Fibroblast of villous mesenchyme (primary cell): ENCODE data around the gene CADM1. TPM values are rescaled to one million over a fixed set of nuclear protein-coding genes. Genes with fewer than 3 reads are reported as not detected.

Experiments
- DNase-seq: peaks from one replicate; pipeline ENCODE4 v3.0.0-alpha.2; 2010; ENCODE audit warnings: low read depth
- H3K4me3 ChIP-seq: 2 replicates; pipeline ENCODE4 v1.5.1; 2011; ENCODE audit warnings: low read depth, mild to moderate bottlenecking, low read length
- total RNA-seq: library from RNA; depleted of rRNA; stranded (reverse); fragments of >200 nt; gene quantifications from 2 replicates; pipeline ENCODE4 v1.2.3, GENCODE V29; 2012
- TF ChIP-seq, protein P1 (sequence below): IDR thresholded peaks from 2 replicates; pipeline ENCODE4 v1.5.1; 2012; ENCODE audit warnings: low read depth, mild to moderate bottlenecking, low read length; ENCODE audit not compliant: insufficient read depth

Gene CADM1
- total RNA-seq, 1 donor: 9.1 TPM

DNA sequence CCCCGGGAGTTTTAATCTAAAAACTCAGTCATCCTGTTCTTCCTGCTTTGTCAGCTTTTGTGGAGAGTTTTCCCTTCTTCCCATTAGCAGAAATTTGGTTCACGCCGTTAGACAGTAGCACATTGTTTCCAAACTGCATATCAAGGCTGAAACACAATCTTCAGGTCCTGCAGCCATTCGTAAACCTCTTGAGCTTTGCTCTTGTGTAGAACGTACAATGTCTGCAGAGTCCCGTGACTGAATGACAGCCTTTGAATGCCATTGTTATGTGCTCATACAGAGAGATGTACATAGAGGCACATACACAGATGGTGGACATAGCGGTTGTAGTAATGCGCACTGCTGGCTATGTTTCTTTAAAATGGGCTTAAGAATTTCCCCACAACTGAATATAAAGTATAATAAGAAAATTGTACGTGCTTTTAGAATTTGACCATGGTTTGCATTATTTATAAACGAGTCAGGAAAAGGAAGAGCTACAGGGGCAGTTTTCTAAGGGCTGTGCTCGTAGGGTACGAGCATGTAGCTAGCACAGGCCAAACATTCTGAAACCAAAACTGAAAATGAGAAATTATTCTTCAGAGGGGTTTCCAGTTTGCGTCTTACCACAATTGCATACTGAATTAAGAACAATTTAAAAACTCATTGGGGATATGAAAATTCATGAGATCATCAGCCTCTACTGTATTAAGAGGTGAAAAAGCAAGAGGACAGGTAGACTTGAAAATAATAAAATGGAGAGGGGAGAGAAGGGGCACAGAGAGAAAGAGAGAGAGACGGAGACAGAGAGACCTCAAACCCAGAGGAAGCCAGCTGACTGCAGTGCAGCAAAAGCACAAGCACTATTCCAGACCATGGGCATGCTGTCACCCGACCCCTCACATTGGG lies 310.1 kb downstream of the CADM1 start:
- TF ChIP-seq, protein P1, sequence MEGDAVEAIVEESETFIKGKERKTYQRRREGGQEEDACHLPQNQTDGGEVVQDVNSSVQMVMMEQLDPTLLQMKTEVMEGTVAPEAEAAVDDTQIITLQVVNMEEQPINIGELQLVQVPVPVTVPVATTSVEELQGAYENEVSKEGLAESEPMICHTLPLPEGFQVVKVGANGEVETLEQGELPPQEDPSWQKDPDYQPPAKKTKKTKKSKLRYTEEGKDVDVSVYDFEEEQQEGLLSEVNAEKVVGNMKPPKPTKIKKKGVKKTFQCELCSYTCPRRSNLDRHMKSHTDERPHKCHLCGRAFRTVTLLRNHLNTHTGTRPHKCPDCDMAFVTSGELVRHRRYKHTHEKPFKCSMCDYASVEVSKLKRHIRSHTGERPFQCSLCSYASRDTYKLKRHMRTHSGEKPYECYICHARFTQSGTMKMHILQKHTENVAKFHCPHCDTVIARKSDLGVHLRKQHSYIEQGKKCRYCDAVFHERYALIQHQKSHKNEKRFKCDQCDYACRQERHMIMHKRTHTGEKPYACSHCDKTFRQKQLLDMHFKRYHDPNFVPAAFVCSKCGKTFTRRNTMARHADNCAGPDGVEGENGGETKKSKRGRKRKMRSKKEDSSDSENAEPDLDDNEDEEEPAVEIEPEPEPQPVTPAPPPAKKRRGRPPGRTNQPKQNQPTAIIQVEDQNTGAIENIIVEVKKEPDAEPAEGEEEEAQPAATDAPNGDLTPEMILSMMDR: no peak
- no peak overlapping the region for H3K4me3 ChIP-seq
- DNase-seq: no peak

DNA sequence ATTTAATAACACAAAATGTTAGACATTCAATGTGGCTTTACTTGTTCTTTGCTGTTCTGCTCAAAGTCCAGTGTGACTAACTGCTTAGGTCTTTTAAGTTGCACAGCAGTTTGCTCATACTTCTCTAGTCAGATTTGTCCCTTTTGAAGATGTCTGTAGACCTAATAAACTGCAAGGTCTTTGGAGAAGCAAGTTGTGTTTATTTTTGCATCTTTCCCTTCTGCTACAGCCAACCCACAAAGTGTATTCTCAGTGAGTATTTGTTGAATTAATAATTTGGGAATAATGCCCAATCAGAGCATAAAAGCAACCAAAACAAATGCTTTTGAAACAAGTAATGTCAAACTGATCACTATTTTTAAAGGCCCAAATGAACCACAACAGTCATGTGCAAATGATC lies 312.5 kb downstream of the CADM1 start:
- DNase-seq: no peak
- TF ChIP-seq, protein P1: no peak

GRCh38 chr11:115190196-115190595 lies 314.0 kb downstream of the CADM1 start:
- DNase-seq: no peak
- H3K4me3 ChIP-seq: no peak overlapping the region
- TF ChIP-seq, protein P1: no peak

More for the DNA sequence above, 312.5 kb downstream of the CADM1 start:
- H3K4me3 ChIP-seq: no peak overlapping the region

- no peak for DNase-seq
- H3K4me3 ChIP-seq: no peak overlapping the region
- TF ChIP-seq, protein P1: no peak
Observed at GRCh38 chr11:115188898-115189278, 315.3 kb downstream of the CADM1 start.

DNA sequence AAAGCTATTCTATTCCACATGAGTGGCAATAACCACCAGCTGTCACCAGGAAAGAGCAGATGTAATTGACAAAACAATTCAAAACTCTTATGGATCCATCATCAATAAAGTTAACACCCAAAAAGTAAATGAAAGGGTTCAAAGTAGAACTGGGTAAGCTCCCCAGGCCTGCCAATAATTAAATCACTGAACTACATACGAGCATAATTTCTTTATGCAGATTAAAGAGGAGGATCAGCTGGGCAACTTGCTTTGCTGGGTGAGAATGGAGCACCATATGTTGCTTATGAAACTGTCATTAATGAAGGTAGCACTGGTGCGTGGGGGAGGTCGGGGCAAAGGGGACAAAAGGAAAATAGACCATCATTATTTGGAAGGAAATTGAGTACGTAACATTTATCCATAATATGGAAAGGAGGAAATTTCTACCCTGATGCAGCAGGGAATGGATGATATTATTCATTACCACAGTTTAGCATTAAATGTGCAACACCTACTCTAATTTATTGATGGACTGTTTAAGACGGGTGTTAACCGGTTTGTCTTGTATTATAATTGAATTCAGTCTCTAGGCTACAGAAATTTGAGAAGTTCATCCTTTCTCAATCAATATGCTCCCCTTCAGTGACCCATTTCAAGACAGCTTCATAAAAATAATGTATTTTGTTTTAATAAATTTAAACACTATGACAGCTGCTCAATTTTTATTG lies 315.9 kb downstream of the CADM1 start:
- H3K4me3 ChIP-seq: no peak overlapping the region
- DNase-seq: no peak
- TF ChIP-seq, protein P1: no peak

- no peak overlapping the region for H3K4me3 ChIP-seq
- TF ChIP-seq, protein P1: no peak
- no peak for DNase-seq
Observed at GRCh38 chr11:115185931-115186330, 318.3 kb downstream of the CADM1 start.
